Smooth muscle cell (in vitro differentiated cells): ENCODE results near the gene ST7. TPM values are rescaled to one million over a fixed set of nuclear protein-coding genes. Genes with fewer than 3 reads are reported as not detected.
"Not testable (repeated sequence)": the region's sequence is repeated elsewhere in the genome, so short reads cannot be mapped to it uniquely, and the experiment has no call there.

Experiments
- DNase-seq: peaks from one replicate; lab custom pipeline; 2025; ENCODE audit not compliant: unreplicated experiment; lab: John Stamatoyannopoulos, UW
- H2AFZ ChIP-seq: fragments of 200-600 bp; sonication (generic); 2 replicates; pipeline ENCODE4 v1.6.0; 2016; ENCODE audit warnings: antibody characterized with exemption, low read depth, mild to moderate bottlenecking
- H3F3A ChIP-seq: fragments of 200-600 bp; sonication (generic); 2 replicates; pipeline ENCODE4 v1.6.0; 2017; ENCODE audit warnings: antibody characterized with exemption, low read depth
- H3K27ac ChIP-seq: fragments of 200-600 bp; sonication (generic); 2 replicates; pipeline ENCODE4 v1.5.1; 2016; ENCODE audit warnings: low read depth, mild to moderate bottlenecking
- H3K27me3 ChIP-seq: fragments of 200-600 bp; sonication (generic); 2 replicates; pipeline ENCODE4 v1.6.1; 2016; ENCODE audit warnings: low read depth, mild to moderate bottlenecking
- H3K36me3 ChIP-seq: fragments of 200-600 bp; sonication (generic); 2 replicates; pipeline ENCODE4 v1.5.1; 2016; ENCODE audit warnings: low read depth
- H3K4me1 ChIP-seq: fragments of 200-600 bp; sonication (generic); 2 replicates; pipeline ENCODE4 v1.5.1; 2016; ENCODE audit warnings: low read depth
- H3K4me2 ChIP-seq: fragments of 200-600 bp; sonication (generic); 2 replicates; pipeline ENCODE4 v1.6.0; 2016; ENCODE audit warnings: mild to moderate bottlenecking
- H3K4me3 ChIP-seq: fragments of 200-600 bp; sonication (generic); 2 replicates; pipeline ENCODE4 v1.5.1; 2016; ENCODE audit warnings: mild to moderate bottlenecking
- H3K79me2 ChIP-seq: fragments of 200-600 bp; sonication (generic); 2 replicates; pipeline ENCODE4 v1.6.0; 2016; ENCODE audit warnings: low read depth, mild to moderate bottlenecking
- H3K9ac ChIP-seq: fragments of 200-600 bp; sonication (generic); 2 replicates; pipeline ENCODE4 v1.6.0; 2016; ENCODE audit warnings: low read depth
- H3K9me3 ChIP-seq: fragments of 200-600 bp; sonication (generic); replicated peaks from 2 replicates; pipeline ENCODE4 v1.5.1; 2016; ENCODE audit warnings: low read depth
- H4K20me1 ChIP-seq: fragments of 200-600 bp; sonication (generic); 2 replicates; pipeline ENCODE4 v1.6.0; 2016; ENCODE audit warnings: low read depth
- WGBS: methylation state at CpG from one replicate; pipeline ENCODE4 v1.1.7; 2016; ENCODE audit warnings: low lambda C conversion rate; 5-methylcytosine and 5-hydroxymethylcytosine counted together
- polyA plus RNA-seq: library from polyadenylated mRNA; unstranded; fragments of >200 nt; fragmentation: Nextera tagmentation; extraction: Ambion mirVana; gene quantifications from 2 replicates; pipeline ENCODE4 v1.2.1, GENCODE V29; 2016
- total RNA-seq: library from RNA; depleted of rRNA; stranded (reverse); fragments of >200 nt; gene quantifications from 2 replicates; pipeline ENCODE4 v1.2.3, GENCODE V29; 2014
- TF ChIP-seq, protein P1 (sequence below): fragments of 200-600 bp; sonication (generic); IDR thresholded peaks from 2 replicates; pipeline ENCODE4 v1.5.1; 2017; ENCODE audit warnings: borderline replicate concordance, mild to moderate bottlenecking, antibody characterized with exemption; ENCODE audit not compliant: insufficient read depth, poor library complexity, severe bottlenecking

The ST7 gene
- total and polyA plus RNA-seq, 2 experiments from 2014 or later = 23.2 to 26.1 TPM

DNA sequence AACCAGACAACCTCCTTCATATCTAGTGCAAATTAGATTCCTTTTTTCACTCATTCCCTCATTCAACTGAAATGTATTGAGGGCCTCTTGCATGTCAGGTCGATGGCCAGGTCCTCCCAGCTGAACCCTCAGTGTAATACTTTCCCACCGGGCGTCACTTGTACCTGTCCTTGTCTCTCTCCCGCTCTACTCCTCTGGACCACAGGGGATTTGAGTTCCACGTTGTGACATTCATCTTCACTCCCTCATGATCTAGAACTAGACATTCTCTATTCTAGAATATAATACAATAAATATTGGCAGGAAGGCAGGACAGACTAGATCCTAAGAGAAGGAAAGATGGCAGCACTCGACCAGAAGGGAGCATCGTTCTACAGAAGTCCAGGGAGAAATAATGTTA lies 285.6 kb downstream of the ST7 start:
- no peak for DNase-seq
- 85% methylated on average over 7 of the region's 7 CpGs for WGBS
- Histone ChIP-seq H4K20me1 (no peaks in the 10 kb centered on the region), H3K4me1 (no peaks in the 10 kb centered on the region), H3K27me3 (no peaks in the 10 kb centered on the region), H3K79me2 (no peaks in the 10 kb centered on the region), H3F3A (no peaks in the 10 kb centered on the region), H2AFZ (no peak overlapping the region), H3K4me3 (no peak overlapping the region), H3K27ac (no peak overlapping the region), H3K36me3 (no peaks in the 10 kb centered on the region), H3K9ac (no peak overlapping the region), H3K9me3 (no peaks in the 10 kb centered on the region), H3K4me2 (no peak overlapping the region)
- TF ChIP-seq, protein P1, sequence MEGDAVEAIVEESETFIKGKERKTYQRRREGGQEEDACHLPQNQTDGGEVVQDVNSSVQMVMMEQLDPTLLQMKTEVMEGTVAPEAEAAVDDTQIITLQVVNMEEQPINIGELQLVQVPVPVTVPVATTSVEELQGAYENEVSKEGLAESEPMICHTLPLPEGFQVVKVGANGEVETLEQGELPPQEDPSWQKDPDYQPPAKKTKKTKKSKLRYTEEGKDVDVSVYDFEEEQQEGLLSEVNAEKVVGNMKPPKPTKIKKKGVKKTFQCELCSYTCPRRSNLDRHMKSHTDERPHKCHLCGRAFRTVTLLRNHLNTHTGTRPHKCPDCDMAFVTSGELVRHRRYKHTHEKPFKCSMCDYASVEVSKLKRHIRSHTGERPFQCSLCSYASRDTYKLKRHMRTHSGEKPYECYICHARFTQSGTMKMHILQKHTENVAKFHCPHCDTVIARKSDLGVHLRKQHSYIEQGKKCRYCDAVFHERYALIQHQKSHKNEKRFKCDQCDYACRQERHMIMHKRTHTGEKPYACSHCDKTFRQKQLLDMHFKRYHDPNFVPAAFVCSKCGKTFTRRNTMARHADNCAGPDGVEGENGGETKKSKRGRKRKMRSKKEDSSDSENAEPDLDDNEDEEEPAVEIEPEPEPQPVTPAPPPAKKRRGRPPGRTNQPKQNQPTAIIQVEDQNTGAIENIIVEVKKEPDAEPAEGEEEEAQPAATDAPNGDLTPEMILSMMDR = no peak

- H3K4me1 ChIP-seq = no peaks in the 10 kb centered on the region
- WGBS = 98% methylated on average over 4 of the region's 4 CpGs
- DNase-seq = no peak
- H3K27ac ChIP-seq = no peak overlapping the region
- H3K4me3 ChIP-seq = no peak overlapping the region
- no peak overlapping the region for H3K4me2 ChIP-seq
- TF ChIP-seq, protein P1 = no peak
- H3K9ac ChIP-seq = no peak overlapping the region
- H3K9me3 ChIP-seq = no peaks in the 10 kb centered on the region
- no peaks in the 10 kb centered on the region for H3K79me2 ChIP-seq
- no peaks in the 10 kb centered on the region for H3F3A ChIP-seq
- no peak overlapping the region for H2AFZ ChIP-seq
- no peaks in the 10 kb centered on the region for H3K36me3 ChIP-seq
- no peaks in the 10 kb centered on the region for H4K20me1 ChIP-seq
- no peaks in the 10 kb centered on the region for H3K27me3 ChIP-seq
Observed at GRCh38 chr7:117241088-117241487, 287.8 kb downstream of the ST7 start.

DNA sequence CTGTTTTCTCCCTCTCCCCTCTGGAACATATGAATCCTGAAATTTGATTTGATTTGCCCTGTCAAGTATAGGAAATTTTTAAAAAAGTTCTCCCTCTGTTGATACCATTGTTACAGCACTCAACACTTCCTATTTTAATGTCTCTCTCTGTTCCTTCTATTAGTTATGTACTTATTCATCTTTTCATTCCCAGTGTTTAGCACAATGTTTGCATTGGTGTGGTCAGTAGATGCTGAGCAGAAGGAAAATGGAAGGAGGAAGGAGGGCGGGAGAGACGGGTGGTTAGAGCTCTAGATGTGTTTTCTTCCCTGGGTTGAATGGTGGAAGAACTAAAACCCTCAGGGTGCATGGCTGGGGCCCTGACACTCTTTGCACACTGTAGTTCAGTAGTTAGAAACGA lies 290.1 kb downstream of the ST7 start:
- Histone ChIP-seq H3K4me1 (no peaks in the 10 kb centered on the region), H3K36me3 (no peaks in the 10 kb centered on the region), H3K27ac (no peak overlapping the region), H3K9me3 (no peaks in the 10 kb centered on the region), H3K4me3 (no peak overlapping the region), H3K4me2 (no peak overlapping the region), H3K27me3 (no peaks in the 10 kb centered on the region), H3F3A (no peaks in the 10 kb centered on the region), H4K20me1 (no peaks in the 10 kb centered on the region), H3K79me2 (no peaks in the 10 kb centered on the region), H3K9ac (no peak overlapping the region), H2AFZ (no peak overlapping the region)
- TF ChIP-seq, protein P1 = no peak
- no peak for DNase-seq
- 89% methylated on average over 3 of the region's 3 CpGs for WGBS

GRCh38 chr7:117245703-117246102 lies 292.4 kb downstream of the ST7 start:
- not testable (repeated sequence) for H3K36me3 ChIP-seq, H3K9me3 ChIP-seq, H3K27ac ChIP-seq, H4K20me1 ChIP-seq, H3K79me2 ChIP-seq, DNase-seq, H3K4me2 ChIP-seq, H3K4me3 ChIP-seq, H2AFZ ChIP-seq, H3K9ac ChIP-seq, H3K27me3 ChIP-seq, H3K4me1 ChIP-seq
- peaks cover 11% of the 10 kb centered on the region for H3F3A ChIP-seq
- 92% methylated on average over 2 of the region's 2 CpGs for WGBS
